ENCODE measurements around the gene CELF3. TPM values are rescaled to one million over a fixed set of nuclear protein-coding genes. Genes with fewer than 3 reads are reported as not detected.

Gene CELF3
- total RNA-seq, 1 donor from 2014 or later: 0.25 TPM

DNA sequence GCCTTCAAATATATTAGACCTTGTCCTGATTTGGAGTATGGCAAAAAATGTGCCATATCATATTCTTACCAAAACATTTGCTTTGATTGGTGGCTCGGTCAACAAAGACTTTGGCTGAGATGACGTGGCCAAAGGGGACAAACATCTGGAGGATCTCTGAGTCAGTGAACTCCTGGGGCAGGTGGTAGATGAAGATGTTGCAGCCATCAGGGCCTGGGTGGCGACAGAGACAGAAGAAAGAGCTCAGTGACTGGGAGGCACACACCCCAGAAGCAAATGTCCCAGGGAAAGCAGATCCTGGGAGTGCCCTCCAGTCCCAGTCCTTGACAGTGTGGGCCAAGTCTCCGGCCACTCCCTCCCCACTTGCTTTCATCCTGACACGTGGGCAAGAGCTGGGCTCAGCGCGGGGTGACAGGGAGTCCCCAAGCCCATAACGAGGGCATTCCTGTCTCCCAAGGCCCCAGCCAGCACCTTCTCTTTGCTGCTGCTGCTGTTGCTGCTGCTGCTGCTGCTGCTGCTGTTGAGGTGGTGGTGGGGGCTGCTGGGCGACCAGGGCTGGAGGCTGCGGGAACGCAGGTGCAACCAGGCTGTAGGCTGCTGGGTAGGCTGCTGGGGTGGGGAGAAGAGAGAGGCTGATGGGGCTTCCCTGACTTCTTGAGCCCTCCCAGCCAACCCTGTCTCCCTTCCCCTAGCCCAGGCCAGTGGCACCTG, 10.7 kb downstream of the CELF3 start:
- TF ChIP-seq CTCF (IDR thresholded peaks at IDR 0.05) (no peak), POLR2AphosphoS5 (IDR thresholded peaks at IDR 0.05; ENCODE audit: insufficient read depth in 1 of 2, low read depth in 1 of 2) (no peak), POLR2A (IDR thresholded peaks at IDR 0.05) (no peak)
- peaks cover 0 to 9% of the 10 kb centered on the region in 2 donors for H3K36me3 ChIP-seq
- no peak for DNase-seq (ENCODE audit: extremely low spot score in 2 of 2)
- intact Hi-C loops (cut with DNase I): no loop called here
- no peak overlapping the region for H3K4me3 ChIP-seq
- no peaks in the 10 kb centered on the region for H3K27me3 ChIP-seq
- H3K27ac ChIP-seq: no peak overlapping the region
- H3K9me3 ChIP-seq: no peaks in the 10 kb centered on the region
- no peaks in the 10 kb centered on the region for H3K4me1 ChIP-seq

- TF ChIP-seq POLR2A (IDR thresholded peaks at IDR 0.05) (no peak), POLR2AphosphoS5 (IDR thresholded peaks at IDR 0.05; ENCODE audit: insufficient read depth in 1 of 2, low read depth in 1 of 2) (no peak), CTCF (IDR thresholded peaks at IDR 0.05) (no peak)
- peaks cover 0 to 15% of the 10 kb centered on the region in 2 donors for H3K36me3 ChIP-seq
- DNase-seq (ENCODE audit: extremely low spot score in 2 of 2): no peak
- H3K4me3 ChIP-seq: no peak overlapping the region
- intact Hi-C loops (cut with DNase I): no loop called here
- no peaks in the 10 kb centered on the region for H3K27me3 ChIP-seq
- no peaks in the 10 kb centered on the region for H3K4me1 ChIP-seq
- no peak overlapping the region for H3K27ac ChIP-seq
- no peaks in the 10 kb centered on the region for H3K9me3 ChIP-seq
Measured at GRCh38 chr1:151705146-151705545, 11.5 kb downstream of the CELF3 start.

- no peak for DNase-seq (ENCODE audit: extremely low spot score in 2 of 2)
- H3K4me1 ChIP-seq: no peaks in the 10 kb centered on the region
- no peak for TF ChIP-seq POLR2A (IDR thresholded peaks at IDR 0.05)
- no peak for TF ChIP-seq CTCF (IDR thresholded peaks at IDR 0.05)
- TF ChIP-seq POLR2AphosphoS5 (IDR thresholded peaks at IDR 0.05; ENCODE audit: insufficient read depth in 1 of 2, low read depth in 1 of 2): no peak
- intact Hi-C loops (cut with DNase I): no loop called here
- no peaks in the 10 kb centered on the region for H3K9me3 ChIP-seq
- no peaks in the 10 kb centered on the region for H3K27me3 ChIP-seq
- no peak overlapping the region for H3K27ac ChIP-seq
- H3K36me3 ChIP-seq: peaks cover 0 to 24% of the 10 kb centered on the region in 2 donors
- no peak overlapping the region for H3K4me3 ChIP-seq
Measured at GRCh38 chr1:151704246-151704645, 12.4 kb downstream of the CELF3 start.

GRCh38 chr1:151703813-151704212, 12.8 kb downstream of the CELF3 start:
- H3K27ac ChIP-seq: no peak overlapping the region
- H3K27me3 ChIP-seq: no peaks in the 10 kb centered on the region
- intact Hi-C loops (cut with DNase I): no loop called here
- H3K4me1 ChIP-seq: no peaks in the 10 kb centered on the region
- H3K36me3 ChIP-seq: peaks cover 0 to 27% of the 10 kb centered on the region in 2 donors
- no peak for DNase-seq (ENCODE audit: extremely low spot score in 2 of 2)
- no peak overlapping the region for H3K4me3 ChIP-seq
- TF ChIP-seq CTCF (IDR thresholded peaks at IDR 0.05) (no peak), POLR2AphosphoS5 (IDR thresholded peaks at IDR 0.05; ENCODE audit: insufficient read depth in 1 of 2, low read depth in 1 of 2) (no peak), POLR2A (IDR thresholded peaks at IDR 0.05) (no peak)
- no peaks in the 10 kb centered on the region for H3K9me3 ChIP-seq

DNA sequence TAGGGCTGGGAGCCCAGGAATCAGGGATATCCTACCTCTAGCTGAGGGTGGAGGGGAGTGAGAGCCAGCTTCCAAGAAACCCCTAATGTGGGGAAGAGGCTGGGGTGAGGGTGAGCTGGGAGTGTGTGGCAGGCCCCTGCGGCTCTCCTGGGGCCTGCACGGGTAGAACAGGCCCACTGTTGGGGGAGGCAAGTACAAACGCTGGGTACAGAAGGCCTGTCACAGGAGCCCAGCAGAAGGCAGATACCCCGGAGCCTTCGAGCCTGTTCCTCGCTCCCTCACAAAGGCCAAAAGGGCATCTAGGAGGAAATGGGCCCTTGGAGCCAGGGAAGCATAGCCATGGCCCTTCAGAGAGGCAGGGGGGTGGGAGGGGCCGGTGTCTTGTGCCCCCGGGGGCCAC, 13.7 kb downstream of the CELF3 start:
- intact Hi-C loops (cut with DNase I): no loop called here
- H3K27ac ChIP-seq: no peak overlapping the region
- no peak for DNase-seq (ENCODE audit: extremely low spot score in 2 of 2)

More for the DNA sequence above, 13.7 kb downstream of the CELF3 start:
- no peak for TF ChIP-seq POLR2AphosphoS5 (IDR thresholded peaks at IDR 0.05; ENCODE audit: insufficient read depth in 1 of 2, low read depth in 1 of 2)
- no peak for TF ChIP-seq POLR2A (IDR thresholded peaks at IDR 0.05)
- no peak for TF ChIP-seq CTCF (IDR thresholded peaks at IDR 0.05)
- H3K9me3 ChIP-seq: no peaks in the 10 kb centered on the region
- H3K4me1 ChIP-seq: no peaks in the 10 kb centered on the region
- no peak overlapping the region for H3K4me3 ChIP-seq
- H3K27me3 ChIP-seq: no peaks in the 10 kb centered on the region
- H3K36me3 ChIP-seq: peaks cover 0 to 33% of the 10 kb centered on the region in 2 donors

All from vagina (tissue), 2 donors.